B cell (primary cell): ENCODE measurements around the gene KRTAP10-12. TPM values are rescaled to one million over a fixed set of nuclear protein-coding genes. Genes with fewer than 3 reads are reported as not detected.
"Not testable (repeated sequence)": the region's sequence is repeated elsewhere in the genome, so short reads cannot be mapped to it uniquely, and the experiment has no call there.

ENCODE experiments used
- ATAC-seq: fragments of 200-7000 bp; cut with Tn5 transposase; one replicate; pipeline ENCODE4 v1.10.0; 2021; ENCODE audit warnings: low read depth, mild to moderate bottlenecking, moderate number of reproducible peaks, moderate library complexity
- CTCF ChIA-PET: fragments of 350-600 bp; sonication (Branson Sonifier 250); formaldehyde crosslinking; loops from one replicate; lab custom pipeline; 2021; ENCODE audit warnings: antibody characterized with exemption, inconsistent platforms; lab: Charles Lee
- POLR2A ChIA-PET: fragments of 350-600 bp; sonication (Branson Sonifier 250); formaldehyde crosslinking; loops from one replicate; lab custom pipeline; 2021; ENCODE audit warnings: antibody characterized with exemption; lab: Charles Lee
- DNase-seq: peaks from one replicate; pipeline ENCODE4 v3.0.0; 2013
- H2AFZ ChIP-seq: 2 replicates; pipeline ENCODE4 v1.6.1; 2012; ENCODE audit warnings: mild to moderate bottlenecking, low read depth, low read length; ENCODE audit not compliant: insufficient read depth, poor library complexity, severe bottlenecking
- H3K27ac ChIP-seq, 2 donors: 1 replicate in 1 of 2; 2 replicates in 1 of 2; pipeline ENCODE4 v1.5.1; 2012 to 2013; ENCODE audit warnings: low read length in 2 of 2, mild to moderate bottlenecking in 2 of 2, moderate library complexity in 1 of 2
- H3K27me3 ChIP-seq, 4 experiments: fragments of 200-600 bp in 1 of 4; sonication (generic) in 1 of 4; replicated peaks in 1 of 4; 1 replicate in 2 of 4; 2 replicates in 2 of 4; pipeline versions ENCODE4 v1.6.1 to v1.7.0; 2013 to 2016; ENCODE audit warnings: low read length in 3 of 4, mild to moderate bottlenecking in 2 of 4, mixed read lengths in 1 of 4, moderate library complexity in 1 of 4; ENCODE audit not compliant: insufficient read depth in 4 of 4, control insufficient read depth in 3 of 4; ENCODE audit errors: control extremely low read depth in 1 of 4
- H3K36me3 ChIP-seq, 2 experiments: replicated peaks in 1 of 2; 1 replicate in 1 of 2; 2 replicates in 1 of 2; pipeline versions ENCODE4 v1.6.1 to v1.7.1; 2013; ENCODE audit warnings: low read length in 1 of 2; ENCODE audit not compliant: insufficient read depth in 2 of 2, control insufficient read depth in 1 of 2; ENCODE audit errors: control extremely low read depth in 1 of 2, extremely low read depth in 1 of 2
- H3K4me1 ChIP-seq, 2 donors: fragments of 200-600 bp in 1 of 2; sonication (generic) in 1 of 2; 1 replicate in 1 of 2; 2 replicates in 1 of 2; pipeline versions ENCODE4 v1.5.1 to v1.6.1; 2013 to 2017; ENCODE audit warnings: low read length in 2 of 2; ENCODE audit not compliant: control insufficient read depth in 2 of 2, insufficient read depth in 2 of 2
- H3K4me2 ChIP-seq: replicated peaks from 2 replicates; pipeline ENCODE3; 2012; ENCODE audit warnings: mild to moderate bottlenecking, low read depth, low read length; ENCODE audit not compliant: poor library complexity, severe bottlenecking
- H3K4me3 ChIP-seq, 5 experiments: fragments of 200-600 bp in 1 of 5; sonication (generic) in 1 of 5; 1 replicate in 3 of 5; 2 replicates in 2 of 5; pipeline versions ENCODE4 v1.5.1 to v1.7.0; 2011 to 2016; ENCODE audit warnings: low read length in 4 of 5, mild to moderate bottlenecking in 4 of 5, low read depth in 2 of 5, control low read depth in 1 of 5, moderate library complexity in 1 of 5; ENCODE audit not compliant: insufficient read depth in 1 of 5; ENCODE audit errors: control extremely low read depth in 1 of 5, extremely low read depth in 1 of 5
- H3K79me2 ChIP-seq: fragments of 200-600 bp; sonication (generic); one replicate; pipeline ENCODE4 v1.6.0; 2016; ENCODE audit warnings: low read length; ENCODE audit not compliant: control insufficient read depth, insufficient read depth
- H3K9ac ChIP-seq: fragments of 200-600 bp; sonication (generic); 2 replicates; pipeline ENCODE4 v1.6.1; 2017; ENCODE audit warnings: mild to moderate bottlenecking, low read length, moderate library complexity
- H3K9me3 ChIP-seq, 3 donors: one replicate each; pipeline versions ENCODE4 v1.6.1 to v1.7.1; 2013; ENCODE audit warnings: low read length in 2 of 3; ENCODE audit not compliant: control insufficient read depth in 2 of 3, insufficient read depth in 1 of 3; ENCODE audit errors: control extremely low read depth in 1 of 3
- H4K20me1 ChIP-seq: 2 replicates; pipeline ENCODE4 v1.6.0; 2012; ENCODE audit warnings: mild to moderate bottlenecking, low read length; ENCODE audit not compliant: insufficient read depth, control insufficient read depth, poor library complexity, severe bottlenecking
- H3K27ac Mint-ChIP-seq: one replicate; pipeline ENCODE4 v1.8.0; 2021; ENCODE audit warnings: mixed read lengths
- H3K27me3 Mint-ChIP-seq: one replicate; pipeline ENCODE4 v1.8.0; 2021; ENCODE audit warnings: mixed read lengths
- H3K4me1 Mint-ChIP-seq: one replicate; pipeline ENCODE4 v1.8.0; 2021; ENCODE audit warnings: mixed read lengths
- H3K4me3 Mint-ChIP-seq: one replicate; pipeline ENCODE4 v1.8.0; 2021; ENCODE audit warnings: mixed read lengths
- H3K9me3 Mint-ChIP-seq: one replicate; pipeline ENCODE4 v1.8.0; 2022; ENCODE audit warnings: mixed read lengths; ENCODE audit not compliant: insufficient read depth
- EZH2 ChIP-seq: IDR thresholded peaks from 2 replicates; pipeline ENCODE4 v1.6.1; 2012; ENCODE audit warnings: borderline replicate concordance, low read depth, mild to moderate bottlenecking, moderate library complexity, low read length; ENCODE audit not compliant: insufficient read depth, poor library complexity, severe bottlenecking
- WGBS: methylation state at CpG from one replicate; pipeline ENCODE4 v1.1.5; 2013; ENCODE audit warnings: missing lambda C conversion rate; ENCODE audit not compliant: insufficient coverage; 5-methylcytosine and 5-hydroxymethylcytosine counted together
- intact Hi-C: fragments of 100-400 bp; cut with micrococcal nuclease; formaldehyde crosslinking; loops from one replicate; pipeline ENCODE4 v1.10.0; 2022
- polyA plus RNA-seq: library from polyadenylated mRNA; depleted of rRNA; stranded (reverse); fragments of >200 nt; gene quantifications from 2 replicates; pipeline ENCODE4 v1.2.3, GENCODE V29; 2012
- total RNA-seq, 2 donors: library from RNA; stranded (reverse); fragments of 120-200 nt in 1 of 2; gene quantifications; 1 replicate in 1 of 2; 2 replicates in 1 of 2; pipeline versions ENCODE4 v1.2.3 to v1.2.4, GENCODE V29; 2013 to 2022
- TF ChIP-seq, protein P1 (sequence below): fragments of 200-600 bp; IDR thresholded peaks from one replicate; pipeline ENCODE4 v1.8.0; 2022; ENCODE audit warnings: antibody characterized with exemption, mild to moderate bottlenecking

The KRTAP10-12 gene
- total and polyA plus RNA-seq, 2 donors (not counting 1 experiment from before 2014, with no cell fraction given) = not detected

DNA sequence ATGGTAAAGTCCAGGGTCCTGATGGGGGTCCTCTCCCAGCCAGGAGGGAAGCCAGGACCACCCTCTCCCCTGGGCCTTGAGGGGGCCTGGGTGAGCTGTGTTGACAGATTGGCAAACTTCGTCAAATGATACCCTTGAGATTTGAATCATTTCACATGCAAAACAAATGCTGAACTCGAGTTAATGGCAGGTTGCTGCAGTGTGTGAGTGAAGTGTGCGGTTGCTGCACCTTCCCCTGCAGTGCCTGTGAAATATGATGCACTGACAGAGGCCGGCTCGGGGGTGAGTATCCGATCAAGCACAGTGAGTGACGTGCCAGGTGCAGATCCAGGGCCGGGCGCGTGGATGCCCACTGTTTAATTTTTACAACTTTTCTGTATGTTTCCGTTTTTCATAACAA is 9.3 kb upstream of the KRTAP10-12 start:
- POLR2A ChIA-PET = no interaction called here
- Histone ChIP-seq H3K9me3 (peaks cover 0 to 4% (median 3%) of the 10 kb centered on the region in 3 donors), H3K36me3 (no peaks in the 10 kb centered on the region), H3K4me1 (no peaks in the 10 kb centered on the region), H3K4me3 (no peak overlapping the region), H3K27me3 (peaks cover 0 to 14% (median 0%) of the 10 kb centered on the region in 4 experiments), H2AFZ (no peak overlapping the region), H3K4me2 (no peak overlapping the region), H3K79me2 (no peaks in the 10 kb centered on the region), H4K20me1 (no peaks in the 10 kb centered on the region), H3K27ac (no peak overlapping the region), H3K9ac (no peak overlapping the region)
- no peak for TF ChIP-seq EZH2
- TF ChIP-seq, protein P1, sequence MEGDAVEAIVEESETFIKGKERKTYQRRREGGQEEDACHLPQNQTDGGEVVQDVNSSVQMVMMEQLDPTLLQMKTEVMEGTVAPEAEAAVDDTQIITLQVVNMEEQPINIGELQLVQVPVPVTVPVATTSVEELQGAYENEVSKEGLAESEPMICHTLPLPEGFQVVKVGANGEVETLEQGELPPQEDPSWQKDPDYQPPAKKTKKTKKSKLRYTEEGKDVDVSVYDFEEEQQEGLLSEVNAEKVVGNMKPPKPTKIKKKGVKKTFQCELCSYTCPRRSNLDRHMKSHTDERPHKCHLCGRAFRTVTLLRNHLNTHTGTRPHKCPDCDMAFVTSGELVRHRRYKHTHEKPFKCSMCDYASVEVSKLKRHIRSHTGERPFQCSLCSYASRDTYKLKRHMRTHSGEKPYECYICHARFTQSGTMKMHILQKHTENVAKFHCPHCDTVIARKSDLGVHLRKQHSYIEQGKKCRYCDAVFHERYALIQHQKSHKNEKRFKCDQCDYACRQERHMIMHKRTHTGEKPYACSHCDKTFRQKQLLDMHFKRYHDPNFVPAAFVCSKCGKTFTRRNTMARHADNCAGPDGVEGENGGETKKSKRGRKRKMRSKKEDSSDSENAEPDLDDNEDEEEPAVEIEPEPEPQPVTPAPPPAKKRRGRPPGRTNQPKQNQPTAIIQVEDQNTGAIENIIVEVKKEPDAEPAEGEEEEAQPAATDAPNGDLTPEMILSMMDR = no peak
- H3K27ac Mint-ChIP-seq = no peak overlapping the region
- no peaks in the 10 kb centered on the region for H3K4me1 Mint-ChIP-seq
- H3K9me3 Mint-ChIP-seq = peaks cover 5% of the 10 kb centered on the region
- WGBS = 86% methylated on average over 4 of the region's 11 CpGs
- CTCF ChIA-PET = no interaction called here
- no peak for ATAC-seq
- peaks cover 44% of the 10 kb centered on the region for H3K27me3 Mint-ChIP-seq
- intact Hi-C loops = no loop called here
- H3K4me3 Mint-ChIP-seq = no peak overlapping the region
- no peak for DNase-seq

DNA sequence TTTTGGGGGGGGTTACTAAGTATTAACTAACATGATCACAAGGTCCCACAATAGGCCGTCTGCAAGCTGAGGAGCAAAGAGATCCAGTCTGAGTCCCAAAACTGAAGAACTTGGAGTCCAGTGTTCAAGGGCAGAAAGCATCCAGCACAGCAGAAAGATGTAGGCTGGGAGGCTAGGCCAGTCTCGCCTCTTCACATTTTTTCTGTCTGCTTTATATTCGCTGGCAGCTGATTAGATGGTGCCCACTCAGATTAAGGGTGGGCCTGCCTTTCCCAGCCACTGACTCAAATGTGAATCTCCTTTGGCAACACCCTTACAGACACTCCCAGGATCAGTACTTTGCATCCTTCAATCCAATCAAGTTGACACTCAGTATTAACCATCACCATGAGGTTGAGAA is 7.2 kb upstream of the KRTAP10-12 start:
- ATAC-seq, intact Hi-C loops, CTCF ChIA-PET: not testable (repeated sequence)

More for the DNA sequence above, 7.2 kb upstream of the KRTAP10-12 start:
- H3K4me2 ChIP-seq, H3K4me3 Mint-ChIP-seq, H2AFZ ChIP-seq, H3K36me3 ChIP-seq, H3K9me3 ChIP-seq, H3K4me3 ChIP-seq, DNase-seq, H3K79me2 ChIP-seq, H3K4me1 ChIP-seq, H3K27ac ChIP-seq, H3K9ac ChIP-seq, H4K20me1 ChIP-seq, H3K4me1 Mint-ChIP-seq, H3K27ac Mint-ChIP-seq, POLR2A ChIA-PET: not testable (repeated sequence)
- H3K9me3 Mint-ChIP-seq = peaks cover 12% of the 10 kb centered on the region
- peaks cover 0 to 10% (median 0%) of the 10 kb centered on the region in 4 experiments for H3K27me3 ChIP-seq
- WGBS = 94% methylated on average over 2 of the region's 3 CpGs
- peaks cover 44% of the 10 kb centered on the region for H3K27me3 Mint-ChIP-seq
